Stimulated activated CD4-positive, alpha-beta T cell treated with anti-CD3 and anti-CD28 coated beads, TNF-alpha, amount 100 ng/mL, for 48 hours (primary cell): ENCODE results near the gene CCNL2.
A peak's percentile ranks its signal among the peaks of the same experiment; 100 is the strongest.
"Not testable (repeated sequence)": the region's sequence is repeated elsewhere in the genome, so short reads cannot be mapped to it uniquely, and the experiment has no call there.

Source experiments
- DNase-seq, 3 donors: peaks; one replicate each; pipeline ENCODE4 v3.0.0-alpha.2; 2020; ENCODE audit warnings: low read depth in 3 of 3

Gene CCNL2

DNA sequence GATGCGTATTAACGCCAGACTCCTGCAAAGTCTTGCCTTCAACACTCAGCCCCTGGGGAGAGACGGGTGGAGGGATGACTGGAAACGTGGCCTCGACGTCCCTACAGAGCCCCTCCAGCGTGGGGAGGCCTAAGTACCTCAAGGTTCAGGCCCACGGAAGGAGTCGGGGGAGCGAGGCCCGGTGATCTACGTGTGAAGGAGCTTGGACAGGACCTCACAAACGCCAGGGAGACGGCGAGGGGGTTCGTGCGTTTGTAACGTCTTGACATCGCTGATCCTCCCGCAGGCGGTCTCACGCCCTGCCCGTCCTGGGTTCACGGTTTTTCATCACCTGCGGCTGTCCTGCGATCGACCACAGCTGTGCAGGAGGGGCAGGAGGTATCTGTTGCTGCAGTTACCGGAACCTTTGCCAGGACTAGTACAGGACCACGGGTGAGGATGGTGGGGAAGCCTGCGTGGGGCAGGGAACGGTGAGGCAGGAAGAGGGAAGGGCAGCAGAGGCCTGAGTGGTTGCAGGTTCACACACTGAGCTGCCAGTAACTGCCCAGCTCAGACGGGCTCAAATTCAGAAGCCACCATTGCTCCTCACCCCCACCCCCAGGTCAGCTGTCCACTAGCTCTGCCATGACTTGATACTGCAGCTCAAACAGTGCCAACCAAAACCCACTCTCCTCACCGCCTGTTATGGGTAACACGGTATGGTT is 889 bp upstream of the CCNL2 start:
- DNase-seq: no peak

DNA sequence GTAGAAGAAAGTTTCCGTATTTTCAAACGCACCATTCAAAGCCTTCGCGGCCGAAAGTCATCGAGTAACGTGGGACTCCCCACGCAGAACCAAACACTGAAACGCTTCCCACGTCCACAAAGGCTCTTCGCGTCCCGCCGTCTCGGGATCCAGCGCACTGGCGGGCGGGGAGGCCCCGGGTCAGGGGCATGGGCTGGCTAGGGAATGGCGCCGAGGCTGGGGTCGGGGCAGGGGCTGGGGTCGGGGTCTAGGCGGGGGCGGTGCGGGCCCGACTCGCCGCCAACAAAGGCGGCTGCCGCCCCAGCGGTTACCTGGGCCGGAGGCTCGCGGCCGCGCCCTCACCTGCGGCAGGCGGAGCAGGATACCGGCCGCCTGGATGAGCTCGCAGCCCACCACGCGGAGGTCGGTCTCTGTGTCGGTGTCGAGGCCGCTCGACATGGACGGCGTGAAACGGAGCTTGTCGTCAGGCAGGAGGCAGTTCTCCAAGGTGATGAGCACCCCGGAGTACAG is 403 bp downstream of the CCNL2 start:
- DNase-seq: no peak

DNA sequence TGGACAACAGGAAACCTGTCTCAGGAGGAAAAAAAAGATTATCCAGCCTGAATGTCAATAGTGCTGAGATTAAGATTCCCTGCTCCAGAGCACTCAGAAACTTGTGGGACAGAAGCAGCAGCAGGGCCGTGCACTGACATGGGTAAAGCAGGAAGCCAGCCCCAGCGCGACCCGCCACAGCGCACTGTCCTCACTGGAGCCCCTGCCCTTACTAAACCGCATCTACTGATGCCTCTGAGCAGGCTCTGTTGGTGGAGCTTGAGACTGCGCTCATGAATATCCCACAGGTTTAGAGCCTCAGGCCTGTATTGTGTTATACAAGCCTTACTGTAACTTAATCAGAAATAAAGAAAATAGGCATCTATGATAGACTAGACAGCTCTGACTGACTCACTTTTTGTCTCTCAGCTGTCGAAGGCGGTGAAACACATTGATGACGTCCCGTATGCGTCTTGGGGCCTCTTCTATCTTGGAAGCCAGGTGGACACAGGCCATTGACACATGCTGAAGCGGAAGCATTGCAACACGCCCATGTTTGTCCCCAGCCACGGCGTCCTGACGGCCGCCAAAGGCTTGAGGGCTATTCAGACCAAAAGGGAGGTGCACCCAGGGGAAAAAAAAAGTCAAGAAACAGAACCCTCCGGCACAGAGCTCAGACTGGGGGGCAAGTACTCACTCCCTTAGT is 1.2 kb downstream of the CCNL2 start:
- DNase-seq: no peak

DNA sequence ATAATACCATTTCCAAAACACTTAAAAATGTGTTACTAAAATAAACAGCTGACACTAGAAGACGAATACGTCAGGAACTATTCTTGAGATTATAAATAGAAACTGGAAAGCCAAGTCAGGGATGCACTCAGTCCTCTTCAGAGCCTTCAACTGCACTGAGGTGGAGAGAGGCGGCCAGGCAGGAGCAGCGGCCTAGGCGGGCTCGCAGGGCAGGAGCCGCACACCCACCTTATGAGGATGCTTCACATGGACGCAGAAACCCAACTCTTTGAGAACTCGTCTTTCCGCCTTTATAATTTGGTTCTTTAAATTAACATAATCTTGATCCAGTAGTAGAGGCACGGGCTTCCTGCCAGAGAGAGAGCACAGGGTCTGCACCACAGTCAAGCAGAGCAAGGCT is 4.0 kb downstream of the CCNL2 start:
- no peak for DNase-seq

DNA sequence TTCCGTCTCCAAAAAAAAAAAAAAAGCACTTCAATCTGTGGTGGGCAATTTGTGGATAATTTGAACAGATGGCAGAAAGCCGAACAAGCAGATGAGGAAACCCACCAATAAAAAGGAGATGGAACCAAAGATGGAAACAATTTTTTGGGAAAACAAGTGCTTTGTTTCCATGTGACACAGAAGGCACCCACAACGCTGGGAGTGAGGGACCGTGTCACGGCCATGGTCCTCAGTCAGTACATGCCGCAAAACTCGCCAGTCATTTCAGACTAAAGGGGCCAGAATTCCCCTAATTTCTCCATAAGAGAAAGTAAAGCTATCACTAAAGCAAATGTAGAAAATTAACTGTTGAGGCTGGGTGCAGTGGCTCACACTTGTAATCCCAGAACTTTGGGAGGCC is 5.0 kb downstream of the CCNL2 start:
- DNase-seq: no peak

DNA sequence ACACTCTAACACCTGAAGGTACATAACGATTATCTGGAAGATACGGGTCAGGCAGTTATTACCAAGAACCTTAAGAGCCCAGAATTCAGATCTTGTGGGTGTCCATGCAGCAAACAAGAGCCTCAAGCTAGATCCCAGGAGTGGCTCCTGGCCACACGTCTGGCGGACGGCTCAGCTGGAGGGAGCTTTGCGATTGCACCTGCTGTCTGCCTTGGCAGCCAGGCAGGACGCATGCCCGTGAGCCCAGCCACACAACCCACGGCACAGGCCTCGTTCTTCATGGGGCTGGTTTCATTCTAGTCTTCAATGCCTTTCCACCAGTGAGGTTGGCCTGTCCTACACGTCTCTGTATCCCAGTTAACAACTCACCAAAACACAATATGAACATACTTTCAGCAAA is 5.7 kb downstream of the CCNL2 start:
- DNase-seq: no peak

DNA sequence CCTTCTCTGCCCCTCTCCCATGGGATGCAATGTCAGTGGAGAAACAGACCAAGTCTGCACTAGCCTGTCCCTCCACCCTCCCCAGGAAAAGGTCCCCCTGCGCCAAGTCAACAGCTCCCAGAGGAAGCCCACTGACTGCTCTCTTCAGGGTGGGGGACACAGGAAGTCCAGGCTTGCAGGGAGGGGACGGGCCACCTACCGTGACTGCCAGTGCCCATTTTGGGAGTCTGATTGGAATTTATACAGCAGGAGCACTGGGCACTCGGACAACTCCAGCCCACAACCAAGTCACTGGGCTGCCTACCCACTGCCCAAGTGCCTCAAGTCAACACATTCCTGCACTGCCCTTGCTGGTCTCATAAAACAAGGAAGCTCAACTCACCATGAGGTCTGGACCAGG is 6.1 kb downstream of the CCNL2 start:
- DNase-seq: no peak

DNA sequence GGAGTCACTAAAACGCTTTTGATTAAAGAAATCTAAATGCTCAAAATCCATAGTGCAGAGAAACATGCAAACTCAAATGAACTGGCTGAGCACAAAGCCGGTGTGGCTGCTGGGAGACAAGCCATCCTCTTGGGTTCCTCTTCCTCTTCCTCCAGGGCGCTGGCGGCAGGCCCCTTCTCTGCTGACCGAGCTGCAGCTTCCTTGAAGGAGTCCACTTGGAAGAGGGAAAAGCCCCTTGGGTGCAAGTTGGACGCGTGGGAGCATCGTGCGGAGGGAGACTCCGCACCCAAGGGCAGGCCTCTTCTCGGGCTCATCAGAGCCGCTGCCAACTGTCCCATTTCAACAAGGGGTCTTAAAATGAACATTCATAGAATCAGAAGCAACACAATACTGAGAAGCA is 7.9 kb downstream of the CCNL2 start:
- no peak for DNase-seq

DNA sequence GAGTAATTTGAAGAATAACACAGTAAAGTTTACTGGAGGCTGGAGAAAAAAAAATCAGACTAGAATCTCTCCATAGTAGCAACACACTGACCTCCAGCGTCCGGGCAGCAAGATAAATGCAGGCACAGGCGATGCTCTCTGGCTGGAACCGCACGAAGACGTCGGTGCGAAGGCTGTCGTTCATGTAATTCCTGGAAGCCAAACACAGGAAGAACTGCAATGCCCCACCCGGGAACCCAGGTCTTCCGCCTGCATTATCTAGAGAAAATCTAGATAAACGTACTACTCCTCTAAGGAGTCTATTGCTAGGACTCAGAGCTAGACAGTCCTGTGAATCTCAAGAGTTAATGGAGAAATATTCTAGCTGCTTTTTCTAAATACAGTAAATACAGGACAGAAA is 8.5 kb downstream of the CCNL2 start:
- DNase-seq: no peak

DNA sequence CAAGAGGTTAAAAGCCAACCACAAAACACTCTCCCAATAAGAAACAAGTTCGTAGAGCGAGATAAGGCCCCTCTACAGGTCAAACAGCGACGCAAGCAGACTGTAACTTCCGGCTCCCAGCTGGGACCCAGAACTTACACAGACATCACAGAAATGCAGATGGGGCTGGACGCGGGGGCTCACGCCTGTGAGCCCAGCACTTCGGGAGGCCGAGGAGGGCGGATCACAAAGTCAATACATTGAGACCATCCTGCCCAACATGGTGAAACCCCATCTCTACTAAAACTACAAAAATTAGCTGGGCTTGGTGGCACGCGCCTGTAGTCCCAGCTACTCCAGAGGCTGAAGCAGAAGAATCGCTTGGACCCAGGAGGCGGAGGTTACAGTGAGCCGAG is 11.1 kb downstream of the CCNL2 start:
- DNase-seq: no peak

DNA sequence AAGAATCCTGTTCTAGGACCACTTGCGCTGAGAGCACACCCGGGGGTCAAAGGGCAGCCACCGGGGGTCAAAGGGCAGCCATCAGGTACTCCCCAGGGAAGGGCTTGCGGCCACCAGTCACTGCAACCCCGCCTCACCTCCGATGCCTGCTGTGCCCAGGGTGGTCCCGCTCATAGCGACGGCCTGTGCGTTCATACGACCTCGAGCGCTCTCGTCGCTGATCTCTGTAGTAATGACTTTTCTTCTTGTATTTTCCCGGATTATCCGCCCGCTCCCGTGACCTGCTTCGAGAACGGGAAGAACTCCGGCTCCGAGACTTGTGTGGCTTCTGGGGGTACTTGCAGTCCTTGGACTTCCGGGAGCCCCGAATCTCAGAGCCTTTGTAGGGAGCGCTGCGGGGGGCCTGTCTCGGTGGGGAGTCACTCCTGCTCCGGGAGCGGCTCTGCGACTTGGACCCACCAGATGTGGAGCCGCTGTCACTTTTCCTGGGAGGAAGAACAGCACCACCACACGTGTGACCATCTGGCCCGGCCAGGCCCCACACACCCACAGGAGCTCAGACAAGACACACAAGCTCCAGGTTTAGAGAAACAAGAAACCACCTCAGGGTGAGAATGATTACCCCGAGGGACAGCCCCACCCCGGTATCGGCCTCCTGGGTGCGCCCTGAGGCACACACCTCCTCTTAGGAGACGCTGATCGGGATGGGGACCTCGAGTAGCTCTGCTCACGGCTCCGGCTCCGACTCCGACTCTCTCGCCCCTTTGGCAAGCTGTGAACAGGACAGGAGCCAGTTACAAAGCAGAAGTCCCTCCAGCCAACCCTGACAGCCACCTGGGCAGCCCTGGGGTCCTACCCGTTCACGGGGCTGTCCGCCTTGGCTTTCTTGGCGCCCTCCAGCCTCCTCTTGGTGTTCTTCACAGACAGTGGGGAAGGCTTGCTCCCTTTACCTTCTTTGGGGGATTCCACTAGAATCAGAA is 11.7 kb downstream of the CCNL2 start:
- DNase-seq: no peak

DNA sequence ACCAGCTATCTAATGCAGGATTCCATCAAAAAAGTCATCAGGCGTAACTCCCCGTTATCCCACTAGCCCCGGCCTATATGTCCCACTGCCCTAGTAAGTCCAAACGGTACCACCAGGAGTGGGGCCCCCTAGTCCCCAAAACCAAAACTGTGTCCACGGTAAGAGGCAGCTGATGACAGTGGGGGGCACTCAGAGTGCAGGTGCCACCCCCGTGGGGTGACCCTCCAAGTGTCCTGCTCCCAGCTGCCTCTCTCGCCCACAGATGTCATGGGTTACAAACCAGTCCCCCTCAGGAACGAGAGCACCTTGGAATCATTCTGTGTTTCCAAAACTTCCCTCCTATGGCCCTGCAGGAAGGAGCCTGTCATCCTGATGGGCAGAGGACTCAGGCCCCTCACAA is 13.2 kb downstream of the CCNL2 start:
- no peak for DNase-seq

DNA sequence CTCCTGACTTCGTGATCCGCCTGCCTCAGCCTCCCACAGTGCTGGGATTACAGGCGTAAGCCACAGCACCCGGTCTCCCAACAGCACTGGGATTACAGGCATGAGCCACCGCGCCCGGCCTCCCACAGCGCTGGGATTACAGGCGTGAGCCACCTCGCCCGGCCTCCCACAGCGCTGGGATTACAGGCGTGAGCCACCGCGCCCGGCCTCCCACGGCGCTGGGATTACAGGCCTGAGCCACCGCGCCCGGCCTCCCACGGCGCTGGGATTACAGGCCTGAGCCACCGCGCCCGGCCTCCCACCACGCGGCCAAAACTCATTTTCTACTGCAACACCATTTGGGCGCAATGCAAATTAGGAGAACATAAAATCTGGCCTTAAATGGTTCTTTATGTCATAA is 13.8 kb downstream of the CCNL2 start:
- not testable (repeated sequence) for DNase-seq

DNA sequence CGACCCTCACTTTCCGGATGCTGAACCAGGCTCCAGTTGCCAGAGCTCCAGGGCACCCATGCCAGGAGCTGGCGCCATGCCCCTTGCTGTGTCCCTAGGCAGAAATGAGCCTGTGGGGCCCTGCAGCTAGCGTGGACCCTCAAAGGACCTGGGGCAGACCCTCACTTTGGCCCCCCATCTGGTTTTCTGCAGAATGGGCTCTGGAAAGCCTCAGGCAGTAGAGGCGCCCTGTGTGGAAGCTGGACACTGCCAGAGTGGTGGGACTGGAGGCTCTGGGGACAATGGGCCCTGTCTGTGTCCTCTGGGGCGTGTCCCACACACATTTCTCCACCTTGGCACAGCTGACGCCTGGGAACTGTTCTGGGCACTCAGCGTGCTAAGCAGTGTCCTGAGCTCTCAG is 17.8 kb downstream of the CCNL2 start:
- DNase-seq: no peak

DNA sequence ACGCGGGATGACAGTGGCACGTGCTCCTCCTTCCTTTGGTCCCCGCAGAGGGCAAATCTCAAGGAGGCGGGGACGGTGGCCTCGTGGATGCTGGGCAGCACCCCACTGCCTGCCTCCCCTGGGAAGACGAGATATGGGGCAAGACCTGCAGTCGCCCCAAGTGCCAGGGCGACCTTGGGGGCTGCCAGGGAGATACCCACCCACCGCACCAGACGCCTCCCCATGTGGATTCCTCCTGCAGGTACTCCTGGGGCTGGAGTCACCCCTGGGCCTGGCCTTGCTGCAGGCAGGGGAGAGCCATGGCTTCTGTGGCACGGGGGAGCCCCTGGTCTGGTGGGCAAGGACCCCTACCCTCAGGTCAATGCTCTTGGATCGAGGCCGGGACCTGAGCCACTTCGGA is 18.3 kb downstream of the CCNL2 start:
- no peak for DNase-seq

DNA sequence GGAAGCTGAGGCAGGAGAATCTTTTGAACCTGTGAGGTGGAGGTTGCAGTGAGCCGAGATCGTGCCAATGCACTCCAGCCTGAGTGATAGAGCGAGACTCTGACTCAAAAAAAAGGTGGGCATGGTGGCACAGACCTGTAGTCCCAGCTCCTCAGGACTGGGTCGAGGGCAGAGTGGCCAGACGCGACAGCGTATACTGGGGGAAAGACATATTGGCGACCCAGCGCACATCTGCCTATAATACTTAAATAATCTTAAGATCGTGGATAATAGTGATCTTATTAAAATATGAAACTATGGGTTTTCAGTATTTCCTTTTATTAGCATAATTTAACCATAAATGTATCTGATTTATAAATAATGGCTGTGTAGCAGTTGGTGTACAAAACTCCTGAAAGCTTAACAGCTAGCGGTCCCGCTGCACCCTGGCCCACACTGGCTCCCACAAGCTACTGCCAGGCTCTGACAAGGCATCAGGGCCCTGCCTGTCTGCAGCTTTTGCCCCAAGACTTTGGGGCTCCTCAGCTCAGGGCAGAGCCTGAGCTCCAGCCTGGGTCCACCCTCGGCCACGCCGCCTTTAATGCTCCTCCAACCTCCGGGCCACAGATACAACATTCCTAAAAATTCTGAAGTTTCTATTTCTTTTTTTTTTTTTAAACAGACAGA is 21.5 kb downstream of the CCNL2 start:
- no peak for DNase-seq

DNA sequence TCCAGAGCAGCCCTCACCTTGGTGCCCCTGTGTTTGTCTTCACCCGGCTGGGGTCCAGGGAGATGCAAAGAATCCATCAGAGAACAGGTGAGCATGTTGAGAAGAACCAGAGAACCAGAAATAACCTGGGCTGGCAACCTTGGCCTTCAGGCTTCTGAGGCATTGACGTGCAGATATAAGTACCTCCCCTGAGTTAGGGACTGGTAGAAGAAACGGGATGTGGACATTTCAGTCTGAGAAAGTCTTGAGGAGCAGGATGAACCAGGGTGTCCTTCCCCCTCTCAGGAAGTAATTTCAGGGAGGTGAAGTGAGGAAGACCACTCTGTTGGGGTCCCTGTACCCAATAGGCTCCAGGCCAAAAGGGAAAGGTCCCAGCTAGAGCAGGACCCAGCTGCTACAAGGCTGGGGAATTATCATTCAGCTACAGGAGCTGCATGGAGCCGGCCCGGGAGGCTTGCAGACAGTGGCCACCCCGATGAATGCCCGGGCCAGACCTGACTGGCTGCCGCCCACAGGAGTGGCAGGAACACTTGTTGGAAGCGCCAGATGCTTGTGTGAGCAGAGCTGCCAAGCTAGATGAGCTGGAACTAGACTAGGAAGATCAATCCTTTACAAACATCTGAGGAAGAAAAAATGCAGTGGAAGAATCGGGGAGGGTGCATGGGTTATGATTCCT is 22.4 kb downstream of the CCNL2 start:
- DNase-seq: no peak

DNA sequence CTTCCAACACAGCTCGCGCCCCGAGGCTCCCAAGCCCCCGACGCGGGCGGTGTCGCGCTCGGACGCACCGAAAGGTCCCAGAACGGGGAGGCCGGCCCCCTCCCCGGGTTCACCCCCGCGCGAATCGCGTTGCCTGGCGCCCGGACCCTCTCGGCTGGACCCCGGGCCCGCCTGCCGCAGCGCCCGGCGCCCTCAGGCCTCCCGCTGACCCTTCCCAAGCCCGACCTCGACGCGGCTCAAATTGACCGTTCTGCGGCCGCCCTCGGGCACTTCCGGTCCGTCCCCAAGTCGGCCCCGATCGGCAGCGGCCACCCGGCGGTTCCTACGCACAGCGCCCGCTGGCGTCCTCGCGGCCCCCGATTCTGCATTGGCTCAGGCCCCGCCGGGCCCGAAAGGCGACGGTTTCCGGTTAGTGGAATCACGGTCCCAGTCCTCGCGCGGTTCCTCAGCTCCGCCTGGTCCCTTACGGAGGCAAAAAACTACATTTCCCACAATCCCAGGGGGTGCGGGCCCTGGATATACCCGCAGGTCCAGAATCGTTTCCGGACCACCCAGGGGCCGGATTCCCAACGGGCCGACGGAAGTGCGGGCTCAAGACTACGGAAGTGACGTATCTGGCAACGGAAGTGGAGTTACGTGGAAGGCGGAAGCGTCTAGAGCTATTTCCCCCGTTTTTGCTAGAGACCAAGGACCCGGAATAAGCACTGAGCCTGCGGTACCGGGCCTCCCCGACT is 24.0 kb downstream of the CCNL2 start, which contains the start of gene AURKAIP1:
Gene AURKAIP1, minus strand, starts transcription at position 279 of the 734 bp plus-strand sequence. CDS start 451 bp downstream, outside the sequence.
- DNase-seq: peak; percentile 92 to 97 (median 93)

DNA sequence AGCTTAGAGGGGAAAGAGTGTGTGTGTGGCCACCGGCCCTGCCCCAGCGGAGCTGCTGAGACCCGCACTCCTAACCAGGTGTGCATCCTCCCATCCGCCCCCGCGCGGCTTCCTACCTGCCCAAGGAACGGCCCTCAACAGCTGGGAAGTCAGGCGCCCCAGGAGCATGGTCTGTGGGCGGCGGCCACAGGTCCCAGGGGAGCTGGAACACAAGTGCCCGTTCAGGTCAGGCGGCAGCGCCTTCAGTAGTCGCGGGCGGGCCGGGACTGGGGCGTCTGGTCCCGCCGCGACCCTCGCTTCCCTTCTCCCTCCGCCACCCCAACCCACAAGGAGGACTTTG is 24.6 kb downstream of the CCNL2 start:
- no peak for DNase-seq

DNA sequence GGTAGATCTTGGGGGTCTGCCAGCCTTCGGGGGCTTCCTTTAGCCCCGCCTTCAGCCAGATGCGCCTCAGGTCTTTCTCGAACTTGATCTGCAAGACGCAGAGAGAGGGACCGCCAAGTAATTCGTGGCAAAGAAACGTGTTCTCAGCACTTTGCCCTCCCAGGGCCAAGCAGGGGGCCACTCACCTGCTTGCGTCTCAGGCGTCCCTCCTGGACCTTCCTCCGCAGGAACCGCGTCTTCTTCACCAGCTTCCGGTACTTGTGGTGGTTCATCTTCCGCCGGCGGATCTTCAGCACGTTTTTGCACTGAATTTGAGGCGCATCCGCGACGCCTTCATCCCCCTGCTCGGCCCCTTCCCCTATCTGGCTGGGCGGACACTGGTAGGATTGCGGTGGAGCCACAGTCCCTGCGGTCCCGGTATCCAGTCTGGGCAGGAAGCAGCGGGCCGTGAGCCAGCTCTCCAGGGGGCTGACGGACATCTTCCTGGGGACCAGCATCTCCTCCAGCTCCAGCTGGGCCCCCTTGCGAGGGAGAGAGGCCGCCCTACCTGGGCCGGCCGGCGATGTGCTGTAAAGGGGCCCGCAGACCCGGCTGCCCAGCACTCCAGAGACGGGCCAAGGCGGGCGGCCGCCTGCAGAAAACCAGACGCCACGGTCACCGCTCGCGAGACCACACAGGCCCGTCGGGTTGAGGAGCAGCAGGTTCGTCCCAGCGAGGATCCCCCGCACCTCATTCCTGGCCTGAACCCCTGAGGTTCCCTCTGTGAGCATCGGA is 25.1 kb downstream of the CCNL2 start:
- DNase-seq: no peak
